GM23338 (cell line): ENCODE measurements around the gene DESI1. TPM values are rescaled to one million over a fixed set of nuclear protein-coding genes. Genes with fewer than 3 reads are reported as not detected.
A peak's percentile ranks its signal among the peaks of the same experiment; 100 is the strongest.

Source experiments
- ATAC-seq: fragments of 200-7000 bp; cut with Tn5 transposase; 3 replicates; pipeline ENCODE4 v1.9.1; 2020
- DNase-seq: peaks from one replicate; pipeline ENCODE4 v3.0.0-alpha.2; 2015; ENCODE audit warnings: low spot score
- H2AFZ ChIP-seq: fragments of 200-600 bp; sonication (generic); 2 replicates; pipeline ENCODE4 v1.8.0; 2016; ENCODE audit warnings: antibody characterized with exemption, mild to moderate bottlenecking, moderate library complexity
- H3F3A ChIP-seq: fragments of 200-600 bp; sonication (generic); replicated peaks from 2 replicates; pipeline ENCODE4 v1.8.0; 2017; ENCODE audit warnings: antibody characterized with exemption, mixed run types, low read depth
- H3K27ac ChIP-seq: fragments of 200-600 bp; sonication (generic); 2 replicates; pipeline ENCODE4 v1.6.1; 2016; ENCODE audit warnings: low read depth
- H3K27me3 ChIP-seq: fragments of 200-600 bp; sonication (generic); 2 replicates; pipeline ENCODE4 v1.8.0; 2016; ENCODE audit warnings: mild to moderate bottlenecking, mixed run types, moderate library complexity; ENCODE audit not compliant: insufficient read depth
- H3K36me3 ChIP-seq: fragments of 200-600 bp; sonication (generic); 2 replicates; pipeline ENCODE4 v1.8.0; 2016; ENCODE audit warnings: mild to moderate bottlenecking; ENCODE audit not compliant: insufficient read depth
- H3K4me1 ChIP-seq: fragments of 200-600 bp; sonication (generic); 2 replicates; pipeline ENCODE4 v1.8.0; 2016; ENCODE audit warnings: mild to moderate bottlenecking, moderate library complexity; ENCODE audit not compliant: insufficient read depth
- H3K4me2 ChIP-seq: fragments of 200-600 bp; sonication (generic); 2 replicates; pipeline ENCODE4 v1.7.1; 2017; ENCODE audit warnings: mixed run types
- H3K4me3 ChIP-seq: fragments of 200-600 bp; sonication (generic); 2 replicates; pipeline ENCODE4 v1.6.1; 2016; ENCODE audit warnings: mixed run types
- H3K79me2 ChIP-seq: fragments of 200-600 bp; sonication (generic); replicated peaks from 2 replicates; pipeline ENCODE4 v1.8.0; 2017; ENCODE audit warnings: mild to moderate bottlenecking; ENCODE audit not compliant: insufficient read depth
- H3K9me2 ChIP-seq: fragments of 200-600 bp; sonication (generic); 2 replicates; pipeline ENCODE4 v1.8.0; 2017; ENCODE audit not compliant: insufficient read depth
- H4K20me1 ChIP-seq: fragments of 200-600 bp; sonication (generic); replicated peaks from 2 replicates; pipeline ENCODE4 v1.8.0; 2017; ENCODE audit warnings: mild to moderate bottlenecking; ENCODE audit not compliant: insufficient read depth
- H3K27ac Mint-ChIP-seq: 2 replicates; pipeline ENCODE4 v1.8.0; 2020; ENCODE audit warnings: inconsistent platforms, mild to moderate bottlenecking, moderate library complexity, mixed read lengths
- H3K27me3 Mint-ChIP-seq: 3 replicates; pipeline ENCODE4 v1.8.0; 2022; ENCODE audit warnings: low read depth, mild to moderate bottlenecking, moderate library complexity, mixed read lengths, inconsistent platforms; ENCODE audit not compliant: insufficient read depth, poor library complexity
- H3K36me3 Mint-ChIP-seq: 3 replicates; pipeline ENCODE4 v1.8.0; 2021; ENCODE audit warnings: low read depth, mild to moderate bottlenecking, inconsistent platforms, moderate library complexity, mixed read lengths
- H3K4me1 Mint-ChIP-seq: 3 replicates; pipeline ENCODE4 v1.8.0; 2020; ENCODE audit warnings: mild to moderate bottlenecking, inconsistent platforms, mixed read lengths
- H3K4me3 Mint-ChIP-seq: 3 replicates; pipeline ENCODE4 v1.8.0; 2021; ENCODE audit warnings: moderate library complexity, mild to moderate bottlenecking, inconsistent platforms, mixed read lengths
- H3K9me3 Mint-ChIP-seq: 3 replicates; pipeline ENCODE4 v1.8.0; 2020; ENCODE audit warnings: moderate library complexity, mild to moderate bottlenecking, inconsistent platforms, mixed read lengths
- CREB1 ChIP-seq: fragments of 250-450 bp; sonication (Bioruptor Pico); IDR thresholded peaks from 2 replicates; pipeline ENCODE4 v1.5.0; 2020; ENCODE audit warnings: low read depth, mild to moderate bottlenecking, moderate library complexity
- CTCF ChIP-seq, 2 experiments: fragments of 200-600 bp in 1 of 2; sonication (generic) in 1 of 2; conservative IDR thresholded peaks; 2 replicates each; pipeline versions ENCODE4 v1.5.1 to v1.6.1; 2016 to 2017; ENCODE audit warnings: antibody characterized with exemption in 2 of 2, low read depth in 2 of 2, mild to moderate bottlenecking in 2 of 2, moderate library complexity in 1 of 2
- ETS1 ChIP-seq: IDR thresholded peaks from 2 replicates; pipeline ENCODE4 v1.6.1; 2016; ENCODE audit warnings: antibody characterized with exemption
- NANOG ChIP-seq: IDR thresholded peaks from 2 replicates; pipeline ENCODE4 v1.6.1; 2016; ENCODE audit warnings: antibody characterized with exemption, borderline replicate concordance
- ZNF462 ChIP-seq: fragments of 250-450 bp; sonication (Bioruptor Pico); IDR thresholded peaks from 2 replicates; pipeline ENCODE4 v1.5.0; 2020; ENCODE audit warnings: mild to moderate bottlenecking, moderate library complexity
- polyA plus RNA-seq: library from polyadenylated mRNA; unstranded; fragments of >200 nt; fragmentation: Nextera tagmentation; extraction: Ambion mirVana; gene quantifications from 2 replicates; pipeline ENCODE4 v1.2.1, GENCODE V29; 2016
- total RNA-seq: library from RNA; depleted of rRNA; stranded (reverse); fragments of >200 nt; shearing (Covaris generic); gene quantifications from 2 replicates; pipeline ENCODE4 v1.2.3, GENCODE V29; 2014

The DESI1 gene
- total and polyA plus RNA-seq, 2 experiments from 2014 or later, result 33.7 to 53.8 TPM

GRCh38 chr22:41578114-41578513 lies 42.7 kb downstream of the DESI1 start (continued):
- no peak for TF ChIP-seq ZNF462 (CRISPR knock-in tag)
- no peak for TF ChIP-seq NANOG
- no peak for TF ChIP-seq CREB1 (CRISPR knock-in tag)

GRCh38 chr22:41576877-41577276 lies 44.0 kb downstream of the DESI1 start:
- no peaks in the 10 kb centered on the region for H3F3A ChIP-seq
- H3K4me1 ChIP-seq, result no peaks in the 10 kb centered on the region
- H4K20me1 ChIP-seq, result no peaks in the 10 kb centered on the region; the same call in 1 of the 2 replicates
- H3K36me3 ChIP-seq, result no peaks in the 10 kb centered on the region
- no peak overlapping the region for H3K4me2 ChIP-seq
- Mint-ChIP-seq H3K27me3 (peaks cover 18% of the 10 kb centered on the region), H3K36me3 (peaks cover 3% of the 10 kb centered on the region; the same call in 1 of the 3 replicates), H3K27ac (peak overlapping the region; percentile 78; the same call in 1 of the 2 replicates), H3K4me3 (no peak overlapping the region), H3K4me1 (peaks cover 3% of the 10 kb centered on the region; the same call in 1 of the 3 replicates), H3K9me3 (no peaks in the 10 kb centered on the region; the same call in 2 of the 3 replicates)
- TF ChIP-seq ETS1 (no peak), CTCF (conservative IDR thresholded peaks at IDR 0.05; ENCODE audit: low read depth in 2 of 2) (peak; percentile 82 to 99), CREB1 (CRISPR knock-in tag) (0 out of 2 replicates have a peak, but pooled peaks have one; percentile 15)
- ATAC-seq (peak; percentile 96), DNase-seq (peak; percentile 95)
- H2AFZ ChIP-seq, result no peak overlapping the region
- no peak overlapping the region for H3K27ac ChIP-seq
- no peak overlapping the region for H3K4me3 ChIP-seq
- no peaks in the 10 kb centered on the region for H3K27me3 ChIP-seq
- no peaks in the 10 kb centered on the region for H3K79me2 ChIP-seq
- H3K9me2 ChIP-seq, result no peaks in the 10 kb centered on the region
